Upper lobe of left lung (tissue), 6 donors: Measurements from ENCODE around the gene BCAS2. TPM values are rescaled to one million over a fixed set of nuclear protein-coding genes. Genes with fewer than 3 reads are reported as not detected.

Source experiments
- ATAC-seq, 2 donors: fragments of 200-7000 bp; cut with Tn5 transposase; one replicate each; pipeline ENCODE4 v1.9.1; 2022; ENCODE audit warnings: mild to moderate bottlenecking in 2 of 2, moderate library complexity in 2 of 2; ENCODE audit not compliant: low FRiP score in 2 of 2
- DNase-seq, 2 donors: peaks; one replicate each; pipeline ENCODE4 v3.0.0-alpha.2; 2019 to 2020
- H3K27ac ChIP-seq, 4 donors: fragments of 200-600 bp; sonication (generic); one replicate each; pipeline ENCODE4 v1.5.1; 2016 to 2019
- H3K27me3 ChIP-seq, 4 donors: fragments of 200-600 bp; sonication (generic); one replicate each; pipeline ENCODE4 v1.5.1; 2017 to 2019
- H3K36me3 ChIP-seq, 4 donors: fragments of 200-600 bp; sonication (generic); one replicate each; pipeline ENCODE4 v1.5.1; 2016 to 2019
- H3K4me1 ChIP-seq, 4 donors: fragments of 200-600 bp; sonication (generic); one replicate each; pipeline ENCODE4 v1.5.1; 2018 to 2019
- H3K4me3 ChIP-seq, 4 donors: fragments of 200-600 bp; sonication (generic); one replicate each; pipeline ENCODE4 v1.5.1; 2017 to 2019; ENCODE audit warnings: mild to moderate bottlenecking in 2 of 4, moderate library complexity in 1 of 4
- H3K9me3 ChIP-seq, 4 donors: fragments of 200-600 bp; sonication (generic); one replicate each; pipeline ENCODE4 v1.5.1; 2018 to 2019
- CTCF ChIP-seq, 6 experiments: fragments of 450-650 bp in 4 of 6; fragments of 200-600 bp in 2 of 6; sonication (generic) in 2 of 6; IDR thresholded peaks; one replicate each; pipeline ENCODE4 v1.5.1; 2016 to 2019; ENCODE audit warnings: antibody characterized with exemption in 6 of 6
- EP300 ChIP-seq, 4 donors: sonication (generic); formaldehyde crosslinking; IDR thresholded peaks; one replicate each; pipeline ENCODE4 v1.5.1; 2017; ENCODE audit warnings: antibody characterized with exemption in 4 of 4, control low read depth in 2 of 4
- POLR2A ChIP-seq, 4 donors: fragments of 450-650 bp; IDR thresholded peaks; one replicate each; pipeline ENCODE4 v1.5.1; 2016 to 2017; ENCODE audit warnings: antibody characterized with exemption in 4 of 4, mild to moderate bottlenecking in 2 of 4
- POLR2AphosphoS5 ChIP-seq, 2 donors: sonication (generic); formaldehyde crosslinking; IDR thresholded peaks; one replicate each; pipeline ENCODE4 v1.5.1; 2017; ENCODE audit warnings: antibody characterized with exemption in 2 of 2
- WGBS, 2 donors: methylation state at CpG; one replicate each; pipeline ENCODE4 v1.1.5; 2017 to 2018; 5-methylcytosine and 5-hydroxymethylcytosine counted together
- total RNA-seq, 6 donors: library from RNA; depleted of rRNA in 4 of 6; stranded (reverse); fragments of >200 nt in 4 of 6; gene quantifications; one replicate each; pipeline versions ENCODE4 v1.1.0 to v1.2.1, GENCODE V29; 2016 to 2021
- donor health status: DM: no; HTN: no; CAD: no; lungs with moderate emphysema.
- donor health status: DM: no; HTN: yes; CAD: no; lungs with severe emphysema.

Gene BCAS2
- total RNA-seq, 6 donors from 2014 or later: 11.5 to 35.0 (median 27.3) TPM

GRCh38 chr1:114536043-114536442 is 45.4 kb downstream of the BCAS2 start:
- H3K27ac ChIP-seq: no peak overlapping the region
- no peaks in the 10 kb centered on the region for H3K9me3 ChIP-seq
- H3K36me3 ChIP-seq: no peaks in the 10 kb centered on the region
- no peaks in the 10 kb centered on the region for H3K27me3 ChIP-seq
- H3K4me1 ChIP-seq: no peaks in the 10 kb centered on the region
- WGBS, 2 donors: 93 to 95% methylated on average over 3 to 7 of the region's 7 CpGs
- TF ChIP-seq EP300 (IDR thresholded peaks at IDR 0.05) (no peak), POLR2AphosphoS5 (IDR thresholded peaks at IDR 0.05) (no peak), POLR2A (IDR thresholded peaks at IDR 0.05) (no peak), CTCF (IDR thresholded peaks at IDR 0.05) (no peak)
- H3K4me3 ChIP-seq: no peak overlapping the region
- DNase-seq (no peak), ATAC-seq (no peak)

- no peak overlapping the region for H3K27ac ChIP-seq
- H3K27me3 ChIP-seq: no peaks in the 10 kb centered on the region
- no peak overlapping the region for H3K4me3 ChIP-seq
- TF ChIP-seq POLR2AphosphoS5 (IDR thresholded peaks at IDR 0.05) (no peak), CTCF (IDR thresholded peaks at IDR 0.05) (no peak), POLR2A (IDR thresholded peaks at IDR 0.05) (no peak), EP300 (IDR thresholded peaks at IDR 0.05) (no peak)
- ATAC-seq (no peak), DNase-seq (no peak)
- no peaks in the 10 kb centered on the region for H3K4me1 ChIP-seq
- 56 to 80% methylated on average over 1 of the region's 1 CpG for WGBS, 2 donors
- no peaks in the 10 kb centered on the region for H3K9me3 ChIP-seq
- H3K36me3 ChIP-seq: no peaks in the 10 kb centered on the region
Measured at GRCh38 chr1:114535401-114535800, 46.0 kb downstream of the BCAS2 start.

- ATAC-seq (no peak), DNase-seq (no peak)
- TF ChIP-seq EP300 (IDR thresholded peaks at IDR 0.05) (no peak), POLR2A (IDR thresholded peaks at IDR 0.05) (no peak), POLR2AphosphoS5 (IDR thresholded peaks at IDR 0.05) (no peak), CTCF (IDR thresholded peaks at IDR 0.05) (no peak)
- no peak overlapping the region for H3K4me3 ChIP-seq
- no peaks in the 10 kb centered on the region for H3K27me3 ChIP-seq
- H3K9me3 ChIP-seq: no peaks in the 10 kb centered on the region
- H3K27ac ChIP-seq: no peak overlapping the region
- H3K36me3 ChIP-seq: no peaks in the 10 kb centered on the region
- H3K4me1 ChIP-seq: no peaks in the 10 kb centered on the region
- 45 to 61% methylated on average over 1 of the region's 1 CpG for WGBS, 2 donors
Measured at GRCh38 chr1:114531094-114531493, 50.3 kb downstream of the BCAS2 start.

GRCh38 chr1:114530224-114530623 is 51.2 kb downstream of the BCAS2 start:
- Histone ChIP-seq H3K4me1 (no peaks in the 10 kb centered on the region), H3K27ac (no peak overlapping the region), H3K36me3 (no peaks in the 10 kb centered on the region), H3K27me3 (no peaks in the 10 kb centered on the region), H3K4me3 (no peak overlapping the region), H3K9me3 (no peaks in the 10 kb centered on the region)
- 98 to 100% methylated on average over 2 of the region's 2 CpGs for WGBS, 2 donors
- TF ChIP-seq CTCF (IDR thresholded peaks at IDR 0.05) (no peak), EP300 (IDR thresholded peaks at IDR 0.05) (no peak), POLR2A (IDR thresholded peaks at IDR 0.05) (no peak), POLR2AphosphoS5 (IDR thresholded peaks at IDR 0.05) (no peak)
- ATAC-seq (no peak), DNase-seq (no peak)

GRCh38 chr1:114524944-114525343 is 56.5 kb downstream of the BCAS2 start:
- no peak overlapping the region for H3K4me3 ChIP-seq
- no peaks in the 10 kb centered on the region for H3K9me3 ChIP-seq
- DNase-seq (no peak), ATAC-seq (no peak)
- H3K36me3 ChIP-seq: no peaks in the 10 kb centered on the region
- H3K27ac ChIP-seq: no peak overlapping the region
- no peaks in the 10 kb centered on the region for H3K27me3 ChIP-seq
- no peak for TF ChIP-seq EP300 (IDR thresholded peaks at IDR 0.05)
- no peaks in the 10 kb centered on the region for H3K4me1 ChIP-seq
